Trophoblast cell (in vitro differentiated cells and primary cell): Measurements from ENCODE around the gene SRD5A3.
A peak's percentile ranks its signal among the peaks of the same experiment; 100 is the strongest.

Experiments
- DNase-seq, 2 donors: peaks; one replicate each; pipeline ENCODE4 v3.0.0-alpha.2; 2016
- H2AFZ ChIP-seq: 2 replicates; pipeline ENCODE4 v1.6.1; 2013; ENCODE audit warnings: low read length, moderate library complexity, mild to moderate bottlenecking; ENCODE audit not compliant: insufficient read depth, poor library complexity
- H2AK5ac ChIP-seq: 2 replicates; pipeline ENCODE4 v1.6.1; 2013; ENCODE audit warnings: mild to moderate bottlenecking, low read length
- H2BK120ac ChIP-seq: 2 replicates; pipeline ENCODE4 v1.6.1; 2013; ENCODE audit warnings: low read length, mild to moderate bottlenecking, moderate library complexity; ENCODE audit not compliant: insufficient read depth, poor library complexity
- H2BK12ac ChIP-seq: 2 replicates; pipeline ENCODE4 v1.6.1; 2013; ENCODE audit warnings: mild to moderate bottlenecking, low read length, moderate library complexity
- H2BK5ac ChIP-seq: 2 replicates; pipeline ENCODE4 v1.6.1; 2013; ENCODE audit warnings: low read length, low read depth, moderate library complexity, mild to moderate bottlenecking; ENCODE audit not compliant: poor library complexity
- H3K14ac ChIP-seq: 2 replicates; pipeline ENCODE4 v1.6.1; 2013; ENCODE audit warnings: mild to moderate bottlenecking, low read length
- H3K18ac ChIP-seq: 2 replicates; pipeline ENCODE4 v1.6.1; 2013; ENCODE audit warnings: mild to moderate bottlenecking, low read length
- H3K23ac ChIP-seq: 2 replicates; pipeline ENCODE4 v1.6.1; 2013; ENCODE audit warnings: low read length
- H3K27ac ChIP-seq: 2 replicates; pipeline ENCODE4 v1.5.1; 2013; ENCODE audit warnings: low read depth, mild to moderate bottlenecking, inconsistent platforms, low read length, moderate library complexity
- H3K27me3 ChIP-seq: 2 replicates; pipeline ENCODE4 v1.6.1; 2013; ENCODE audit warnings: inconsistent platforms, mild to moderate bottlenecking, low read length, moderate library complexity; ENCODE audit not compliant: insufficient read depth
- H3K36me3 ChIP-seq, 2 experiments: 1 replicate in 1 of 2; 2 replicates in 1 of 2; pipeline ENCODE4 v1.6.1; 2013; ENCODE audit warnings: low read length in 2 of 2, mild to moderate bottlenecking in 2 of 2, moderate library complexity in 1 of 2; ENCODE audit not compliant: insufficient read depth in 2 of 2, control insufficient read depth in 1 of 2
- H3K4ac ChIP-seq: 2 replicates; pipeline ENCODE4 v1.6.1; 2013; ENCODE audit warnings: low read depth, mild to moderate bottlenecking, low read length, moderate library complexity
- H3K4me1 ChIP-seq, 2 experiments: 1 replicate in 1 of 2; 2 replicates in 1 of 2; pipeline ENCODE4 v1.6.1; 2013; ENCODE audit warnings: low read length in 2 of 2, mild to moderate bottlenecking in 2 of 2, moderate library complexity in 1 of 2; ENCODE audit not compliant: insufficient read depth in 2 of 2, control insufficient read depth in 1 of 2
- H3K4me2 ChIP-seq: 2 replicates; pipeline ENCODE4 v1.6.1; 2013; ENCODE audit warnings: inconsistent platforms, mild to moderate bottlenecking, low read length, moderate library complexity
- H3K4me3 ChIP-seq: 2 replicates; pipeline ENCODE4 v1.5.1; 2013; ENCODE audit warnings: mild to moderate bottlenecking, low read depth, low read length, inconsistent platforms
- H3K79me1 ChIP-seq: one replicate; pipeline ENCODE4 v1.6.1; 2013; ENCODE audit warnings: low read length
- H3K79me2 ChIP-seq: 2 replicates; pipeline ENCODE4 v1.6.1; 2013; ENCODE audit warnings: low read length, mild to moderate bottlenecking; ENCODE audit not compliant: control insufficient read depth, insufficient read depth, poor library complexity
- H3K9ac ChIP-seq: 2 replicates; pipeline ENCODE4 v1.6.1; 2013; ENCODE audit warnings: mild to moderate bottlenecking, low read length
- H3K9me3 ChIP-seq: 2 replicates; pipeline ENCODE4 v1.6.1; 2013; ENCODE audit warnings: low read depth, mild to moderate bottlenecking, control low read depth, inconsistent platforms, low read length; ENCODE audit not compliant: insufficient read depth
- H4K12ac ChIP-seq: 2 replicates; pipeline ENCODE4 v1.6.1; 2013; ENCODE audit warnings: low read depth, mild to moderate bottlenecking, low read length, moderate library complexity
- H4K8ac ChIP-seq: 2 replicates; pipeline ENCODE4 v1.6.1; 2013; ENCODE audit warnings: low read depth, mild to moderate bottlenecking, low read length, moderate library complexity
- H4K91ac ChIP-seq: one replicate; pipeline ENCODE4 v1.6.1; 2013; ENCODE audit warnings: low read depth, mild to moderate bottlenecking, low read length, moderate library complexity
- WGBS: extraction: QIAGEN DNeasy Blood & Tissue Kit; methylation state at CpG from one replicate; pipeline ENCODE4 v1.1.7; 2013; ENCODE audit warnings: missing lambda C conversion rate; ENCODE audit not compliant: insufficient read length, insufficient coverage; ENCODE audit errors: extremely low coverage; 5-methylcytosine and 5-hydroxymethylcytosine counted together

Gene SRD5A3

DNA sequence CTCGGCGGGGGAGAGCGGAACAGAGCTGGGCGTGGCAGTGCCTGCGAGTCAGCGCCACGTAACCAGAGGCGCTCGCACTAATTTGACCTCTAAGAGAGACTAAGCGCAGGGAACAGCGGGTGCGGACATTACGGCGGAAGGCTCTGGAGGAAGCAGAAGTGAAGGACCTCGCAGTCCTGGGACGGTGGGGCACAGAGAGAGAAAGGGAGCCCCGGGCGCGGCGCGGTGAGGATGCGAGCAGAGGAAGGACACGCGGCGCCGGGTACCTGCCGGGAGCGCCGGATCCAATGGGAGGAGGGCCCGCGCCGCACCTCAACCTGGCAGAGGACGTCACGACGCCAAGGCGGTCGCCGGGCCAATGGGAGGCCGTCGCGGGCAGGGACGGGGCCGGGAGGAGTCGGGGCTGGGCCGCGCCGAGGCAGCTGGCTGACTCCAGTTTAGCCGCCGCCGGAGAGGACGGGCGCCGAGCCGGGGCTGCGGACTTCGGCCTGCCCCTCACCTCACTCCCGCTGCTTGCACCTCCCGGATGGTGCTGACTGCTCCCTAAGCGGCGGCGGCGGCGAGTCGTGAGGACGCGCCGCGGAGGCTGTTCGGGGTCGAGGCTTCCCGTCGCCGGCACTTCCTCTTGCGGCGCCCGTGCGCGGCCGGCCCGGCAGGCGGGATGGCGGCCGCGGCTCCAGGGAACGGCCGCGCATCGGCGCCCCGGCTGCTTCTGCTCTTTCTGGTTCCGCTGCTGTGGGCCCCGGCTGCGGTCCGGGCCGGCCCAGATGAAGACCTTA is 49.7 kb downstream of the SRD5A3 start, which contains the start of gene TMEM165:
TMEM165 (plus strand) TSS at position 429 of the 779 bp plus-strand sequence; CDS start at position 662, 233 bp downstream.
- peak within 1 kb of the TSS; percentile 70 for H3K18ac ChIP-seq
- peak within 1 kb of the TSS; percentile 87 for H2AFZ ChIP-seq
- peak within 1 kb of the TSS; percentile 75 for H4K91ac ChIP-seq
- H3K79me2 ChIP-seq: peaks cover 18% of the 10 kb centered on the region
- peak within 1 kb of the TSS; percentile 53 for H2AK5ac ChIP-seq
- peak; percentile 86 to 92 for DNase-seq
- H3K27ac ChIP-seq: peak within 1 kb of the TSS; percentile 63
- peak within 1 kb of the TSS; percentile 48 for H3K4ac ChIP-seq
- H4K12ac ChIP-seq: peak within 1 kb of the TSS; percentile 55
- no peak within 1 kb of the TSS for H2BK12ac ChIP-seq
- peak within 1 kb of the TSS; percentile 96 for H3K4me3 ChIP-seq
- H3K4me2 ChIP-seq: peak within 1 kb of the TSS; percentile 96
- no CpG with 5 or more reads among the region's 95 CpGs for WGBS
- peaks cover 0 to 2% of the 10 kb centered on the region in 2 experiments for H3K4me1 ChIP-seq
- peak within 1 kb of the TSS; percentile 78 for H3K14ac ChIP-seq
- no peak within 1 kb of the TSS for H3K23ac ChIP-seq
- H3K9ac ChIP-seq: peak within 1 kb of the TSS; percentile 86
- peak within 1 kb of the TSS; percentile 15 for H2BK120ac ChIP-seq
- H3K27me3 ChIP-seq: no peaks in the 10 kb centered on the region
- H3K9me3 ChIP-seq: no peaks in the 10 kb centered on the region
- H4K8ac ChIP-seq: peak within 1 kb of the TSS; percentile 77
- peaks cover 0 to 2% of the 10 kb centered on the region in 2 experiments for H3K36me3 ChIP-seq
- peak within 1 kb of the TSS; percentile 32 for H2BK5ac ChIP-seq
- H3K79me1 ChIP-seq: peaks cover 5% of the 10 kb centered on the region

DNA sequence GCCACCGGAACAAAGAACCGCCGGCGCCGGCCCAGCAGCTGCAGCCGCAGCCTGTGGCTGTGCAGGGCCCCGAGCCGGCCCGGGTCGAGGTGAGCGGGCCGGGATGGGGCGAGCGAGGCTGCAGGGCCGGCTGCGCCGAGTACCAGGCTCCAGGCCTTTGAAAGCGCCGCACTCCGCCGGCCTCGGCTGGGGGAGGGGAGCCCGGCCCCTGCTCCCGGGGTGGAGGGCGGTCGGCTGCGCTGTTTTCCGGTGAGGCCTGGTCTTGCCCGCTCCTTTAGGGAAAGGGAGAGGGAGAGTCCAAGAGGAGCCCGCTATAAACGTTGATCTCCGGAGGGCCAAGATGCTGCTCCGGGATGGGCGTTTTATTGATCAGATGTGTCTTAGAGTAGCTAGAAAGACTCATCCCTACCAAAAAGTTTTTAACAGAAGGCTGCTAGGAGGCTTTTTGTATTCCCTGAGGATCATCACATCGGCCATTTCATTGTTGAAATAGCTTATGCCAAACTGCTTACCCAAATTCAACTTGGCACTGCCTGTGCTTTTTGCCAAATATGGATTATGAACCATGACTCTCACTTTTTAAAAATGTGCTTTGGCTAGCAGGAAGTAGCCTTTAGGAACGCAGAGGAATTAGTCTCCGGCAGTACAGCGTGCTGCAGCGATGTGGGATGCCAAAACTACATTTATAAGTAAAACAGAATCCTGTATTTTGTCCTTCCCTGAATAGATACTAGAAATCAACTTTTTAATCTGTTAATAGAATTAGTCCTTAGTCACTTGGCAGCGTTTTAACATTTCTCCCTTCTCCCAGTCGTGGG is 50.5 kb downstream of the SRD5A3 start:
- Histone ChIP-seq H4K91ac (peak overlapping the region; percentile 75), H3K79me2 (peaks cover 18% of the 10 kb centered on the region), H3K27ac (peak overlapping the region; percentile 63), H3K4me3 (peak overlapping the region; percentile 96), H4K12ac (peak overlapping the region; percentile 55), H3K4me1 (peaks cover 0 to 2% of the 10 kb centered on the region in 2 experiments), H3K4ac (peak overlapping the region; percentile 85), H2BK12ac (no peak overlapping the region), H3K36me3 (peaks cover 0 to 2% of the 10 kb centered on the region in 2 experiments), H4K8ac (peak overlapping the region; percentile 77), H3K4me2 (peak overlapping the region; percentile 96), H2AK5ac (peak overlapping the region; percentile 53), H3K9me3 (no peaks in the 10 kb centered on the region), H2AFZ (peak overlapping the region; percentile 87), H3K79me1 (peaks cover 5% of the 10 kb centered on the region), H3K27me3 (no peaks in the 10 kb centered on the region), H3K14ac (peak overlapping the region; percentile 78), H2BK5ac (peak overlapping the region; percentile 32), H3K9ac (peak overlapping the region; percentile 86), H3K18ac (peak overlapping the region; percentile 70), H2BK120ac (peak overlapping the region; percentile 15), H3K23ac (no peak overlapping the region)
- DNase-seq: peak; percentile 20 to 56
- no CpG with 5 or more reads among the region's 41 CpGs for WGBS

DNA sequence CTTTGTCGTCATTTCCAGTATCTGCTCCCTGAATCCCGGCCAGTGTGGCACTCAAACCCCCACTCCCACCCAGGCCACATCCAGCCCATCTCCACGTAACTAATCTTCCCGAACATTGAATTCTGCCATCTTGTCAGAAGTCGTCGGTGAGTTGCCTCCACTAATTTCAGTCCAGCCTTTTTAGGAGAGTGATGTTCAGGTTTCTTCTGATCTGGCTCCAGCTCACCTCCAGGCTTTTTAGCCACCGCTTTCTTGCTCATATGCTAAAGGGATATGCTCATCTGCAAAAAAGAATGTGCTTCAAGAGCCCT is 51.0 kb downstream of the SRD5A3 start:
- Histone ChIP-seq H3K4me3 (peak overlapping the region; percentile 70), H3K9me3 (no peaks in the 10 kb centered on the region), H2BK5ac (no peak overlapping the region), H2BK120ac (no peak overlapping the region), H3K27me3 (no peaks in the 10 kb centered on the region), H3K4ac (peak overlapping the region; percentile 85), H2AK5ac (no peak overlapping the region), H2AFZ (no peak overlapping the region), H3K79me1 (peaks cover 5% of the 10 kb centered on the region), H4K91ac (no peak overlapping the region), H3K23ac (no peak overlapping the region), H4K8ac (no peak overlapping the region), H4K12ac (no peak overlapping the region), H3K79me2 (peaks cover 18% of the 10 kb centered on the region), H3K36me3 (peaks cover 0 to 2% of the 10 kb centered on the region in 2 experiments), H3K4me2 (peak overlapping the region; percentile 96), H2BK12ac (no peak overlapping the region), H3K9ac (peak overlapping the region; percentile 77), H3K27ac (no peak overlapping the region), H3K18ac (no peak overlapping the region), H3K4me1 (peaks cover 0 to 2% of the 10 kb centered on the region in 2 experiments), H3K14ac (no peak overlapping the region)
- no CpG with 5 or more reads among the region's 7 CpGs for WGBS
- no peak for DNase-seq

DNA sequence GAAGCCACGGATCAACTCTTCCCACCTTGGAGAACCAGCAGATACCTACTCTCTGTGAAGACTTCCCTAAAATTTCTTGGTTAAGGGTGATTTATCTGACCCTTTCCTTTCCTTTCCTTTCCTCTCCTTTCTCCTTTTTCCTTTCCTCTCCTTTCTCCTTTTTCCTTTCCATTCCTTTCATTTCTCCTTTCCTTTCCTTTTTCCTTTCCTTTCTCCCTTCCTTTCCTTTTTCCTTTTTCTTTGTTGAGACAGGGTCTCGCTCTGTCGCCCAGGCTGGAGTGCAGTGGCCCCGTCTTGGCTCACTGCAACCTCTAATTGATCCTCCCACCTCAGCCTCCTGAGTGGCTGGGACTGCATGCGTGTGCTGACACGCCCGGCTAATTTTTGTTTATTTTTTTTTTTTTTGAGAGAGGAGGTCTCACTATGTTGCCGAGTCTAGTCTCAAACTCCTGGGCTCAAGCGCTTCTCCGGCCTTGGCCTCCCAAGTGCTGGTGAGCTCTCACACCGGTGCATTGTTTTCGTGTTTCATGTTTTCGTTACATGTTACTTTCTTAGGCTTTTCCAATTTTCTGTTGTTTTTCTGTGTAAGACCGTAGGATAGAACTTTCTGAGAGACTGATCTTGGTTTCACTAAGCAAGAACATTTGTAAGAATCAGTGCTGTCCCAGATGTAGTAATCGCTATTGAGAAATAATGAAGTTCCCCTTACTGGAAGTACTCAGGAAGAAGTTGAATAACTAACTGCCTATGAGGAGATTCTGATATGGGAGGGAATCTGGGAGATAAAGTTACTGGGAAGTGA is 51.7 kb downstream of the SRD5A3 start:
- H3K79me1 ChIP-seq: peaks cover 5% of the 10 kb centered on the region
- no peaks in the 10 kb centered on the region for H3K27me3 ChIP-seq
- H2BK5ac ChIP-seq: no peak overlapping the region
- H3K4ac ChIP-seq: peak overlapping the region; percentile 85
- H4K91ac ChIP-seq: no peak overlapping the region
- peaks cover 0 to 2% of the 10 kb centered on the region in 2 experiments for H3K4me1 ChIP-seq
- no peak overlapping the region for H4K8ac ChIP-seq
- H3K79me2 ChIP-seq: peaks cover 18% of the 10 kb centered on the region
- H2AK5ac ChIP-seq: no peak overlapping the region
- no peak overlapping the region for H2AFZ ChIP-seq
- H3K36me3 ChIP-seq: peaks cover 0 to 2% of the 10 kb centered on the region in 2 experiments
- H3K18ac ChIP-seq: no peak overlapping the region
- H2BK12ac ChIP-seq: no peak overlapping the region
- H3K4me2 ChIP-seq: peak overlapping the region; percentile 96
- H3K27ac ChIP-seq: no peak overlapping the region
- H3K9me3 ChIP-seq: no peaks in the 10 kb centered on the region
- WGBS: no CpG with 5 or more reads among the region's 15 CpGs
- no peak overlapping the region for H3K23ac ChIP-seq
- no peak overlapping the region for H4K12ac ChIP-seq
- H2BK120ac ChIP-seq: no peak overlapping the region
- no peak overlapping the region for H3K4me3 ChIP-seq
- no peak overlapping the region for H3K9ac ChIP-seq
- H3K14ac ChIP-seq: no peak overlapping the region
- DNase-seq: peak; percentile 4 to 86
